Anterior cingulate cortex (tissue), 58 donors: ENCODE data around the gene SOD2.

ENCODE experiments used
- DNase-seq, 58 donors: peaks; one replicate each; lab custom pipeline; 2025; lab: John Stamatoyannopoulos, UW

Gene SOD2

DNA sequence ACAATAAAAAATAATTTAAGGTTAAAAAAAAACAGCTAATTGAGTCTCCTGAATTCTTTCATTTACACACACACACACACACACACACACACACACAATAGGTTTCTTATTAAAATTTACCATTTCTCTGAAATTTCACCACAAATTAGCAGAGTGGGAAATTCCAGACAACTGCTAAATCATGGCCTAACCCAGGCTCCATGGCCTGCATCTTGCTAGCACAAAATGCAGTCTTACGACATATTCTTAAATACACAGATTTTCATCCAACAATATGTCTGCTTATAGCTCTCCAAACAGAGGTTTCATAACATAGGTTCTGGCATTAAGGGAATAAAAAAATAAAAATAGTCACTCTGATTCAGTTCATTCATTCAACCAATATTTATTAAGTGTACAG, 46.9 kb downstream of the SOD2 start:
- DNase-seq, result no peak

DNA sequence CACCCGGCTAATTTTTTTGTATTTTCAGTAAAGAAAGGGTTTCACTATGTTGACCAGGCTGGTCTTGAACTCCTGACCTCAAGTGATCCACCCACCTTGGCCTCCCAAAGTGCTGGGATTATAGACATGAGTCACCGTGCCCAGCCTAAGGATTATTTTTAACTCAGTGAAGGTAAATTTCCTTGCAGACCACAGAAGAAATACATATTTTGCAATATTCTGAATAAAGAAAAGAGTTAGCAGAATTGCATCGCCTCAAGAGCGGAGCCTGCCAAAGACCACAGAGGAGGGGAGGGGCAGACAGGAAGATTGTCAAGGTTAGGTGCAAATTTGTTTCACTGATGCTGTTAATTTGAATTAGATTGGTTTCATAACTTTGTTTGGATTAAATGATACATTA, 47.4 kb downstream of the SOD2 start:
- no peak for DNase-seq
